Upper lobe of left lung (tissue), 4 donors: ENCODE results near the gene MRTFB.

Source experiments
- POLR2A ChIP-seq, 4 donors: fragments of 450-650 bp; IDR thresholded peaks; one replicate each; pipeline ENCODE4 v1.5.1; 2016 to 2017; ENCODE audit warnings: antibody characterized with exemption in 4 of 4, mild to moderate bottlenecking in 2 of 4
- POLR2AphosphoS5 ChIP-seq, 2 donors: sonication (generic); formaldehyde crosslinking; IDR thresholded peaks; one replicate each; pipeline ENCODE4 v1.5.1; 2017; ENCODE audit warnings: antibody characterized with exemption in 2 of 2
- TF ChIP-seq, protein P1 (sequence below), 6 experiments: fragments of 450-650 bp in 4 of 6; fragments of 200-600 bp in 2 of 6; sonication (generic) in 2 of 6; IDR thresholded peaks; one replicate each; pipeline ENCODE4 v1.5.1; 2016 to 2019; ENCODE audit warnings: antibody characterized with exemption in 6 of 6

DNA sequence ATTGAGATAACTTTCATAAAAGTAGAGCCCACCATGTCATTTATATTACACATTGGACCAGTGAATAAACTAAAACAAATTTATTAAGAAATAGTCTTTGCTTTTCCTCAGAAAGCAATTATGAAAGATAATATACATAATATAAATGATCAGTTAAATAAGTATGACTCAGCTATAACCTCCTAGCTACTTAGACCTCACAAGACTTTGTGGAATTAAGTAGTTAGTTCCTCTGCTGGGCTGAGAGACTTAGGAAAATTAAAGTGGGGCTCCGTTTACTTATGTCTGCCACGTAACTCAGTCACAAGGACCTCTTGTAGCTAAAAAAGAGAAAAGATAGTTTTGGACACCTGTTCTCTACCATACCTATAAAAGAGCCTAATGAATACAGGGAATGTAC lies 76.9 kb downstream of the MRTFB start:
- TF ChIP-seq, protein P1, sequence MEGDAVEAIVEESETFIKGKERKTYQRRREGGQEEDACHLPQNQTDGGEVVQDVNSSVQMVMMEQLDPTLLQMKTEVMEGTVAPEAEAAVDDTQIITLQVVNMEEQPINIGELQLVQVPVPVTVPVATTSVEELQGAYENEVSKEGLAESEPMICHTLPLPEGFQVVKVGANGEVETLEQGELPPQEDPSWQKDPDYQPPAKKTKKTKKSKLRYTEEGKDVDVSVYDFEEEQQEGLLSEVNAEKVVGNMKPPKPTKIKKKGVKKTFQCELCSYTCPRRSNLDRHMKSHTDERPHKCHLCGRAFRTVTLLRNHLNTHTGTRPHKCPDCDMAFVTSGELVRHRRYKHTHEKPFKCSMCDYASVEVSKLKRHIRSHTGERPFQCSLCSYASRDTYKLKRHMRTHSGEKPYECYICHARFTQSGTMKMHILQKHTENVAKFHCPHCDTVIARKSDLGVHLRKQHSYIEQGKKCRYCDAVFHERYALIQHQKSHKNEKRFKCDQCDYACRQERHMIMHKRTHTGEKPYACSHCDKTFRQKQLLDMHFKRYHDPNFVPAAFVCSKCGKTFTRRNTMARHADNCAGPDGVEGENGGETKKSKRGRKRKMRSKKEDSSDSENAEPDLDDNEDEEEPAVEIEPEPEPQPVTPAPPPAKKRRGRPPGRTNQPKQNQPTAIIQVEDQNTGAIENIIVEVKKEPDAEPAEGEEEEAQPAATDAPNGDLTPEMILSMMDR (IDR thresholded peaks at IDR 0.05): no peak
- TF ChIP-seq POLR2A (IDR thresholded peaks at IDR 0.05) (no peak), POLR2AphosphoS5 (IDR thresholded peaks at IDR 0.05) (no peak)
